ENCODE results near the gene SLC38A2. TPM values are rescaled to one million over a fixed set of nuclear protein-coding genes. Genes with fewer than 3 reads are reported as not detected.
"Not testable (repeated sequence)": the region's sequence is repeated elsewhere in the genome, so short reads cannot be mapped to it uniquely, and the experiment has no call there.

Gene SLC38A2
- total RNA-seq, 4 donors from 2014 or later, result 104 to 300 (median 229) TPM

- no peak overlapping the region for H3K4me3 ChIP-seq
- no peak for TF ChIP-seq POLR2A (IDR thresholded peaks at IDR 0.05)
- no peak for TF ChIP-seq POLR2AphosphoS5 (IDR thresholded peaks at IDR 0.05)
- no peak for TF ChIP-seq EP300 (IDR thresholded peaks at IDR 0.05; ENCODE audit: low read depth)
- TF ChIP-seq CTCF (IDR thresholded peaks at IDR 0.05), result no peak
- in situ Hi-C loops (cut with MboI; ENCODE audit: low pct_ligation_motif_present in 1 of 4, low pct_unique_long_range_greater_than_20kb in 1 of 4, low sequenced_read_pairs in 3 of 4) (loop anchor here in 3 of 4 donors (25.0 kb wide), 2 partner anchors 598 to 673 kb away; no protein-coding TSS in a partner anchor), intact Hi-C loops (cut with DNase I; ENCODE audit: low total_unique reads) (no loop called here)
- H3K9me3 ChIP-seq, result no peaks in the 10 kb centered on the region
- no peaks in the 10 kb centered on the region for H3K4me1 ChIP-seq
- H3K27me3 ChIP-seq, result no peaks in the 10 kb centered on the region
- no peaks in the 10 kb centered on the region for H3K36me3 ChIP-seq
- no peak for DNase-seq
- H3K27ac ChIP-seq, result no peak overlapping the region
Observed at GRCh38 chr12:46339051-46339450, 33.5 kb downstream of the SLC38A2 start.

GRCh38 chr12:46332260-46332659 lies 40.3 kb downstream of the SLC38A2 start:
- no peak for TF ChIP-seq EP300 (IDR thresholded peaks at IDR 0.05; ENCODE audit: low read depth)
- no peak overlapping the region for H3K27ac ChIP-seq
- H3K4me3 ChIP-seq, result no peak overlapping the region
- in situ Hi-C loops (cut with MboI; ENCODE audit: low pct_ligation_motif_present in 1 of 4, low pct_unique_long_range_greater_than_20kb in 1 of 4, low sequenced_read_pairs in 3 of 4), result loop anchor here in 3 of 4 donors (25.0 kb wide), 2 partner anchors 605 to 680 kb away; no protein-coding TSS in a partner anchor
- H3K9me3 ChIP-seq, result no peaks in the 10 kb centered on the region
- no peak for DNase-seq
- intact Hi-C loops (cut with DNase I; ENCODE audit: low total_unique reads), result no loop called here
- 58 to 60% methylated on average over 3 of the region's 3 CpGs for WGBS, 2 donors (ENCODE audit: low coverage in 1 of 2)
- H3K4me1 ChIP-seq, result no peaks in the 10 kb centered on the region
- no peaks in the 10 kb centered on the region for H3K36me3 ChIP-seq
- H3K27me3 ChIP-seq, result no peaks in the 10 kb centered on the region

- in situ Hi-C loops (cut with MboI; ENCODE audit: low pct_ligation_motif_present in 1 of 4, low pct_unique_long_range_greater_than_20kb in 1 of 4, low sequenced_read_pairs in 3 of 4), result loop anchor here in 3 of 4 donors (25.0 kb wide), 2 partner anchors 612 to 687 kb away; no protein-coding TSS in a partner anchor
Observed at GRCh38 chr12:46325075-46325474, 47.5 kb downstream of the SLC38A2 start.

GRCh38 chr12:46320731-46321130 lies 51.8 kb downstream of the SLC38A2 start:
- no peaks in the 10 kb centered on the region for H3K36me3 ChIP-seq
- intact Hi-C loops (cut with DNase I; ENCODE audit: low total_unique reads) (no loop called here), in situ Hi-C loops (cut with MboI; ENCODE audit: low pct_ligation_motif_present in 1 of 4, low pct_unique_long_range_greater_than_20kb in 1 of 4, low sequenced_read_pairs in 3 of 4) (loop anchor here in 1 of 4 donors (25.0 kb wide), 1 partner anchor 183 kb away; no protein-coding TSS in a partner anchor)
- WGBS, 2 donors (ENCODE audit: low coverage in 1 of 2), result 70 to 74% methylated on average over 1 of the region's 1 CpG
- DNase-seq, result no peak
- no peak overlapping the region for H3K4me3 ChIP-seq
- H3K4me1 ChIP-seq, result no peaks in the 10 kb centered on the region
- no peak overlapping the region for H3K27ac ChIP-seq
- no peak for TF ChIP-seq EP300 (IDR thresholded peaks at IDR 0.05; ENCODE audit: low read depth)
- TF ChIP-seq POLR2AphosphoS5 (IDR thresholded peaks at IDR 0.05), result no peak
- TF ChIP-seq CTCF (IDR thresholded peaks at IDR 0.05), result no peak
- no peak for TF ChIP-seq POLR2A (IDR thresholded peaks at IDR 0.05)
- peaks cover 6 to 11% of the 10 kb centered on the region in 2 donors for H3K9me3 ChIP-seq
- no peaks in the 10 kb centered on the region for H3K27me3 ChIP-seq

More at GRCh38 chr12:46325075-46325474, 47.5 kb downstream of the SLC38A2 start:
- H3K4me3 ChIP-seq; H3K27me3 ChIP-seq; H3K36me3 ChIP-seq; H3K27ac ChIP-seq; DNase-seq; intact Hi-C loops (cut with DNase I; ENCODE audit: low total_unique reads); H3K4me1 ChIP-seq: not testable (repeated sequence)
- peaks cover 6 to 11% of the 10 kb centered on the region in 2 donors for H3K9me3 ChIP-seq
- 90 to 93% methylated on average over 5 of the region's 5 CpGs for WGBS, 2 donors (ENCODE audit: low coverage in 1 of 2)

- intact Hi-C loops (cut with DNase I; ENCODE audit: low total_unique reads), result no loop called here
- no peak for DNase-seq
- no peak for TF ChIP-seq POLR2AphosphoS5 (IDR thresholded peaks at IDR 0.05)
- TF ChIP-seq EP300 (IDR thresholded peaks at IDR 0.05; ENCODE audit: low read depth), result no peak
- no peak for TF ChIP-seq CTCF (IDR thresholded peaks at IDR 0.05)
- no peak for TF ChIP-seq POLR2A (IDR thresholded peaks at IDR 0.05)
- Histone ChIP-seq H3K9me3 (no peaks in the 10 kb centered on the region), H3K27ac (no peak overlapping the region), H3K4me3 (no peak overlapping the region), H3K36me3 (no peaks in the 10 kb centered on the region), H3K4me1 (no peaks in the 10 kb centered on the region), H3K27me3 (no peaks in the 10 kb centered on the region)
- in situ Hi-C loops (cut with MboI; ENCODE audit: low pct_ligation_motif_present in 1 of 4, low pct_unique_long_range_greater_than_20kb in 1 of 4, low sequenced_read_pairs in 3 of 4), result loop anchor here in 1 of 4 donors (25.0 kb wide), 1 partner anchor 181 kb away; no protein-coding TSS in a partner anchor
- 69 to 80% methylated on average over 5 of the region's 5 CpGs for WGBS, 2 donors (ENCODE audit: low coverage in 1 of 2)
Observed at GRCh38 chr12:46318037-46318436, 54.5 kb downstream of the SLC38A2 start.

Other genes starting within 250 kb of the SLC38A2 start
- 100 to 1,000 TPM in 3 of 4 donors, 10 to 100 TPM in 1; 36.8 to 139 (median 117) TPM for gene SLC38A1, start 103.7 kb downstream of the SLC38A2 start, total RNA-seq

Data from transverse colon (tissue), 4 donors.